ENCODE measurements around the gene ING1. TPM values are rescaled to one million over a fixed set of nuclear protein-coding genes. Genes with fewer than 3 reads are reported as not detected.
"Not testable (repeated sequence)": the region's sequence is repeated elsewhere in the genome, so short reads cannot be mapped to it uniquely, and the experiment has no call there.

Gene ING1
- total and polyA plus RNA-seq, 4 donors, result 7.4 to 16.8 (median 10.6) TPM

- no peaks in the 10 kb centered on the region for H3K9me3 ChIP-seq (ENCODE audit: control insufficient read depth, low read length)
- intact Hi-C loops (cut with DNase I), result loop anchor here in 1 of 2 donors (10.0 kb wide), 1 partner anchor 85 kb away; the partner anchor contains the start of gene NAXD
- no peaks in the 10 kb centered on the region for H3K27me3 ChIP-seq (ENCODE audit: control insufficient read depth in 1 of 2, insufficient read depth in 2 of 2, low read length in 1 of 2)
- ATAC-seq (ENCODE audit: low FRiP score) (no peak), DNase-seq (no peak)
- H3K36me3 ChIP-seq (ENCODE audit: control insufficient read depth in 1 of 2, insufficient read depth in 2 of 2, low read length in 1 of 2), result peaks cover 3 to 4% of the 10 kb centered on the region in 2 donors
- no peak overlapping the region for H3K4me3 ChIP-seq (ENCODE audit: low read length in 2 of 2)
- H3K4me1 ChIP-seq (ENCODE audit: control insufficient read depth in 1 of 2, insufficient read depth in 2 of 2, low read length in 2 of 2), result no peaks in the 10 kb centered on the region
- H3K27ac ChIP-seq (ENCODE audit: low read depth in 1 of 2, low read length in 2 of 2), result no peak overlapping the region
- 90 to 93% methylated on average over 14 of the region's 14 CpGs for WGBS, 2 donors
Measured at GRCh38 chr13:110700186-110700585, 13.3 kb upstream of the ING1 start.

- no peaks in the 10 kb centered on the region for H3K27me3 ChIP-seq (ENCODE audit: control insufficient read depth in 1 of 2, insufficient read depth in 2 of 2, low read length in 1 of 2)
- intact Hi-C loops (cut with DNase I), result loop anchor here in 1 of 2 donors (10.0 kb wide), 1 partner anchor 86 kb away; the partner anchor contains the start of gene NAXD
- H3K27ac ChIP-seq (ENCODE audit: low read depth in 1 of 2, low read length in 2 of 2), result no peak overlapping the region
- DNase-seq, result no peak
- no peaks in the 10 kb centered on the region for H3K9me3 ChIP-seq (ENCODE audit: control insufficient read depth, low read length)
- H3K4me1 ChIP-seq (ENCODE audit: control insufficient read depth in 1 of 2, insufficient read depth in 2 of 2, low read length in 2 of 2), result no peaks in the 10 kb centered on the region
- H3K36me3 ChIP-seq (ENCODE audit: control insufficient read depth in 1 of 2, insufficient read depth in 2 of 2, low read length in 1 of 2), result peaks cover 3 to 4% of the 10 kb centered on the region in 2 donors
- ATAC-seq (ENCODE audit: low FRiP score), result no peak
- H3K4me3 ChIP-seq (ENCODE audit: low read length in 2 of 2), result no peak overlapping the region
- 78 to 83% methylated on average over 8 of the region's 8 CpGs for WGBS, 2 donors
Measured at GRCh38 chr13:110700641-110701040, 12.9 kb upstream of the ING1 start.

- intact Hi-C loops (cut with DNase I), result loop anchor here in 1 of 2 donors (10.0 kb wide), 1 partner anchor 86 kb away; the partner anchor contains the start of gene NAXD
- H3K4me1 ChIP-seq (ENCODE audit: control insufficient read depth in 1 of 2, insufficient read depth in 2 of 2, low read length in 2 of 2); H3K27me3 ChIP-seq (ENCODE audit: control insufficient read depth in 1 of 2, insufficient read depth in 2 of 2, low read length in 1 of 2); ATAC-seq (ENCODE audit: low FRiP score); H3K4me3 ChIP-seq (ENCODE audit: low read length in 2 of 2); DNase-seq; H3K9me3 ChIP-seq (ENCODE audit: control insufficient read depth, low read length); H3K36me3 ChIP-seq (ENCODE audit: control insufficient read depth in 1 of 2, insufficient read depth in 2 of 2, low read length in 1 of 2); H3K27ac ChIP-seq (ENCODE audit: low read depth in 1 of 2, low read length in 2 of 2): not testable (repeated sequence)
- 96 to 98% methylated on average over 7 of the region's 7 CpGs for WGBS, 2 donors
Measured at GRCh38 chr13:110701061-110701460, 12.4 kb upstream of the ING1 start.

- ATAC-seq (ENCODE audit: low FRiP score), result no peak
- peaks cover 3 to 4% of the 10 kb centered on the region in 2 donors for H3K36me3 ChIP-seq (ENCODE audit: control insufficient read depth in 1 of 2, insufficient read depth in 2 of 2, low read length in 1 of 2)
- WGBS, 2 donors, result 10 to 18% methylated on average over 3 of the region's 3 CpGs
- no peaks in the 10 kb centered on the region for H3K27me3 ChIP-seq (ENCODE audit: control insufficient read depth in 1 of 2, insufficient read depth in 2 of 2, low read length in 1 of 2)
- no peaks in the 10 kb centered on the region for H3K9me3 ChIP-seq (ENCODE audit: control insufficient read depth, low read length)
- H3K4me3 ChIP-seq (ENCODE audit: low read length in 2 of 2), result no peak overlapping the region
- no peak overlapping the region for H3K27ac ChIP-seq (ENCODE audit: low read depth in 1 of 2, low read length in 2 of 2)
- H3K4me1 ChIP-seq (ENCODE audit: control insufficient read depth in 1 of 2, insufficient read depth in 2 of 2, low read length in 2 of 2), result no peaks in the 10 kb centered on the region
- intact Hi-C loops (cut with DNase I), result loop anchor here in 1 of 2 donors (10.0 kb wide), 1 partner anchor 87 kb away; the partner anchor contains the start of gene NAXD
- DNase-seq, result no peak
Measured at GRCh38 chr13:110702089-110702488, 11.4 kb upstream of the ING1 start.

- Histone ChIP-seq H3K4me3 (ENCODE audit: low read length in 2 of 2) (no peak overlapping the region), H3K4me1 (ENCODE audit: control insufficient read depth in 1 of 2, insufficient read depth in 2 of 2, low read length in 2 of 2) (no peaks in the 10 kb centered on the region), H3K27me3 (ENCODE audit: control insufficient read depth in 1 of 2, insufficient read depth in 2 of 2, low read length in 1 of 2) (no peaks in the 10 kb centered on the region), H3K27ac (ENCODE audit: low read depth in 1 of 2, low read length in 2 of 2) (no peak overlapping the region), H3K36me3 (ENCODE audit: control insufficient read depth in 1 of 2, insufficient read depth in 2 of 2, low read length in 1 of 2) (peaks cover 1 to 4% of the 10 kb centered on the region in 2 donors), H3K9me3 (ENCODE audit: control insufficient read depth, low read length) (no peaks in the 10 kb centered on the region)
- intact Hi-C loops (cut with DNase I), result loop anchor here in 1 of 2 donors (10.0 kb wide), 1 partner anchor 88 kb away; the partner anchor contains the start of gene NAXD
- 61 to 65% methylated on average over 15 of the region's 15 CpGs for WGBS, 2 donors
- ATAC-seq (ENCODE audit: low FRiP score) (no peak), DNase-seq (no peak)
Measured at GRCh38 chr13:110702591-110703526, 10.6 kb upstream of the ING1 start.

GRCh38 chr13:110705356-110705825, 8.1 kb upstream of the ING1 start:
- Histone ChIP-seq H3K36me3 (ENCODE audit: control insufficient read depth in 1 of 2, insufficient read depth in 2 of 2, low read length in 1 of 2) (no peaks in the 10 kb centered on the region), H3K4me3 (ENCODE audit: low read length in 2 of 2) (peak overlapping the region; percentile 52 to 55), H3K4me1 (ENCODE audit: control insufficient read depth in 1 of 2, insufficient read depth in 2 of 2, low read length in 2 of 2) (no peaks in the 10 kb centered on the region), H3K27me3 (ENCODE audit: control insufficient read depth in 1 of 2, insufficient read depth in 2 of 2, low read length in 1 of 2) (no peaks in the 10 kb centered on the region), H3K27ac (ENCODE audit: low read depth in 1 of 2, low read length in 2 of 2) (peak overlapping the region in 1 of 2 donors; percentile 19), H3K9me3 (ENCODE audit: control insufficient read depth, low read length) (no peaks in the 10 kb centered on the region)
- ATAC-seq (ENCODE audit: low FRiP score) (no peak), DNase-seq (no peak)
- intact Hi-C loops (cut with DNase I), result loop anchor here (5.0 to 10.0 kb wide), 2 partner anchors 88 to 91 kb away; partner anchors contain the start of gene NAXD (in 2 of the 2)
- WGBS, 2 donors, result 4% methylated on average over 12 of the region's 12 CpGs

- H3K4me1 ChIP-seq (ENCODE audit: control insufficient read depth in 1 of 2, insufficient read depth in 2 of 2, low read length in 2 of 2), result no peaks in the 10 kb centered on the region
- WGBS, 2 donors, result 0 to 1% methylated on average over 62 to 80 of the region's 80 CpGs
Measured at GRCh38 chr13:110705826-110706569, 7.5 kb upstream of the ING1 start, which contains the start of gene CARS2. Gene CARS2 (minus strand): TSS chr13:110706116. CDS start chr13:110706093, 23 bp downstream.

More at GRCh38 chr13:110705826-110706569, 7.5 kb upstream of the ING1 start, which contains the start of gene CARS2:
- Histone ChIP-seq H3K4me3 (ENCODE audit: low read length in 2 of 2) (peak within 1 kb of the TSS; percentile 52 to 55), H3K27ac (ENCODE audit: low read depth in 1 of 2, low read length in 2 of 2) (peak within 1 kb of the TSS in 1 of 2 donors; percentile 34), H3K9me3 (ENCODE audit: control insufficient read depth, low read length) (no peaks in the 10 kb centered on the region), H3K36me3 (ENCODE audit: control insufficient read depth in 1 of 2, insufficient read depth in 2 of 2, low read length in 1 of 2) (no peaks in the 10 kb centered on the region), H3K27me3 (ENCODE audit: control insufficient read depth in 1 of 2, insufficient read depth in 2 of 2, low read length in 1 of 2) (no peaks in the 10 kb centered on the region)
- DNase-seq, result peak; percentile 97 to 99
- ATAC-seq (ENCODE audit: low FRiP score), result peak; percentile 99
- intact Hi-C loops (cut with DNase I), result loop anchor here (5.0 to 10.0 kb wide), 2 partner anchors 89 to 91 kb away; partner anchors contain the start of gene NAXD (in 2 of the 2)
